Ectodermal cell (in vitro differentiated cells): ENCODE data around the gene PARP1.

Experiments used
- H3K27ac ChIP-seq: 2 replicates; pipeline ENCODE4 v1.7.0; 2013; ENCODE audit warnings: mild to moderate bottlenecking, low read depth, low read length; ENCODE audit not compliant: insufficient read depth, poor library complexity, severe bottlenecking
- H3K27me3 ChIP-seq: 2 replicates; pipeline ENCODE4 v1.7.0; 2013; ENCODE audit warnings: mild to moderate bottlenecking, low read length; ENCODE audit not compliant: insufficient read depth, control insufficient read depth, poor library complexity, severe bottlenecking
- H3K36me3 ChIP-seq: one replicate; pipeline ENCODE4 v1.7.0; 2013; ENCODE audit warnings: low read length; ENCODE audit not compliant: control insufficient read depth, insufficient read depth
- H3K4me1 ChIP-seq: one replicate; pipeline ENCODE4 v1.7.0; 2013; ENCODE audit warnings: low read length; ENCODE audit not compliant: control insufficient read depth, insufficient read depth
- H3K4me3 ChIP-seq: 2 replicates; pipeline ENCODE4 v1.7.0; 2013; ENCODE audit warnings: low read depth, low read length, control low read depth; ENCODE audit not compliant: insufficient read depth
- H3K9me3 ChIP-seq: 2 replicates; pipeline ENCODE4 v1.7.0; 2013; ENCODE audit warnings: mild to moderate bottlenecking, low read length, moderate library complexity; ENCODE audit not compliant: control insufficient read depth
- WGBS, 2 experiments: methylation state at CpG; one replicate each; pipeline ENCODE4 v1.1.7; 2013; ENCODE audit warnings: missing lambda C conversion rate in 2 of 2; 5-methylcytosine and 5-hydroxymethylcytosine counted together

Gene PARP1

GRCh38 chr1:226311376-226311775 lies 96.5 kb downstream of the PARP1 start:
- H3K4me1 ChIP-seq = peaks cover 12% of the 10 kb centered on the region
- H3K27ac ChIP-seq = no peak overlapping the region
- H3K27me3 ChIP-seq = peaks cover 16% of the 10 kb centered on the region
- H3K9me3 ChIP-seq = no peaks in the 10 kb centered on the region
- 94 to 97% methylated on average over 7 of the region's 7 CpGs for WGBS, 2 experiments
- H3K36me3 ChIP-seq = no peaks in the 10 kb centered on the region
- no peak overlapping the region for H3K4me3 ChIP-seq
